ENCODE data around the gene CYP3A5. TPM values are rescaled to one million over a fixed set of nuclear protein-coding genes. Genes with fewer than 3 reads are reported as not detected.
"Not testable (repeated sequence)": the region's sequence is repeated elsewhere in the genome, so short reads cannot be mapped to it uniquely, and the experiment has no call there.

CYP3A5 gene
- total RNA-seq, 1 donor from 2014 or later = 13.1 TPM

DNA sequence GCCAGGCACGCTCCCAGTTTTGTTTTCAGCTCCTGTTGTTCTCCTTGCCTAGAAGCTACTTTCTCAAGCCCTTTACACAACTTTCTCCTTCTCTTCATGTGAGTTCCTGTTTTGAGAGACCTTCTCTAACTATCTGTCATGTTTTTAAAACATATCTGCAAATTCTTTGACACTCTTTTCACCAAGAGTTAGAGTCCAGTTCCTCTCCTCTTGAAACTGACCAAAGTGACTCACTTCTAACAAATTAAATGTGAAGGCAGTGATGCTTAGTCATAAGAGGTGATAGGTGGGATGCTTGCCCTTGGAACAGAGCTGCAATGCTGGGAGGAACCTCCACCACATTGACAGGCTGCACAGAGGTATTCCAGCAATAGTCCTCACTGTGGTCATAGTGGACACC is 37.8 kb downstream of the CYP3A5 start:
- peak; percentile 36 for DNase-seq (ENCODE audit: low read depth)

DNA sequence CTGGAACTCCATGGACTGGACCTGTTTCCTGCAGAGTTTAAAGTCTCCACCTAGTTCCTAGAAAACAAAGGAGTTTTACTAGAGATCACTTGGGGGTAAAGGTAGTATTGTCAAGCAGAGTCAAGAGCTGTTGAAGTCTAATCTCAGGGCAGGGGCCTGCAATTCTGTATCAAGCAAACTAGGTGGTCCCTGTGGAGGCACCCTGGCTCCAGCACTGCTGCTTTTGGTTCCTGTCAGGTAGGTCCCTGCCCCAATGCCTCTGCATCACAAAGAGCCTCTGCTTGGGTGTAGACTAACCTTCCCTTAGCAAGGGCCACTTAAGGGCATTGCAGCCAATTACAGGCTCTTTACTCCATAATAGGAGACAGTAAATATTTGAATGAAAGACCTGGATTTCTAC is 40.5 kb downstream of the CYP3A5 start:
- no peak for DNase-seq (ENCODE audit: low read depth)

DNA sequence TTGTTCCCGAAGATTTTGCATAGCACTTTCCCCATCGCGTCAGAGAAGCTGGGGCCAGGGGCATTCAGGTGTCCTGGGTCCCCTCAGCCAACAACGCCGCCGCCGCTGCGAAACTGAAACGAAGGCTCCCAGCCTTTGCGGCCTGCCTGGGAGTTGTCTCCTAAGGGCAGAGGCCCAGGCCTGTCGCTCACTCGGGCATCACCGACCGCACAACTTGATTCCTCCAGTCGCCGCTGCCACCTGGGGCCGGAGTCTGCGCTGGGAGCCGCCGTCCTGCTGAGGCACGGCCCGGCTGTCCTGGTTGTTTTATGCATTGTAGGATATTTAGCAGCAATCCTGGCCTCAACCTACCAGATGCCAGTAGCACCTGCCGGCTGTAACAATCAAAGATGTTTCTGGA is 41.1 kb downstream of the CYP3A5 start:
- no peak for DNase-seq (ENCODE audit: low read depth)

DNA sequence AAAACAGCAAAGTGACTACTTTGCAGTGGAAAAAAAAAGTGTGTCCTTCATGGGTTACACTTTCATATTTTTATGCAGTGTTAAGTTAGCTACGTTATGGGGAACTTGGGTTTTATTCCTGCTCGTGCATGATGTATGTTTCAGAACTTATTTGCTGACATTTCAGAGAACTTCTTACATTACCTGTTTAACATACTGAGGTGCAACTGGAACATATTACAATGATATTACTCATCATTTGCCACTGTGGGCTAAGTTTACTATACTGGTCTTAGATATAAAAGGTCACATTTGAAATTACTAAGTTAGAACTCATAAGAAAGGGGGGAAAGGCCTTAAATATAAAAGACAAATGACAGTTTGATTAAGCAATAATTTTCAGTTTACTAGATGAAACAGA is 42.4 kb downstream of the CYP3A5 start:
- not testable (repeated sequence) for DNase-seq (ENCODE audit: low read depth)

DNA sequence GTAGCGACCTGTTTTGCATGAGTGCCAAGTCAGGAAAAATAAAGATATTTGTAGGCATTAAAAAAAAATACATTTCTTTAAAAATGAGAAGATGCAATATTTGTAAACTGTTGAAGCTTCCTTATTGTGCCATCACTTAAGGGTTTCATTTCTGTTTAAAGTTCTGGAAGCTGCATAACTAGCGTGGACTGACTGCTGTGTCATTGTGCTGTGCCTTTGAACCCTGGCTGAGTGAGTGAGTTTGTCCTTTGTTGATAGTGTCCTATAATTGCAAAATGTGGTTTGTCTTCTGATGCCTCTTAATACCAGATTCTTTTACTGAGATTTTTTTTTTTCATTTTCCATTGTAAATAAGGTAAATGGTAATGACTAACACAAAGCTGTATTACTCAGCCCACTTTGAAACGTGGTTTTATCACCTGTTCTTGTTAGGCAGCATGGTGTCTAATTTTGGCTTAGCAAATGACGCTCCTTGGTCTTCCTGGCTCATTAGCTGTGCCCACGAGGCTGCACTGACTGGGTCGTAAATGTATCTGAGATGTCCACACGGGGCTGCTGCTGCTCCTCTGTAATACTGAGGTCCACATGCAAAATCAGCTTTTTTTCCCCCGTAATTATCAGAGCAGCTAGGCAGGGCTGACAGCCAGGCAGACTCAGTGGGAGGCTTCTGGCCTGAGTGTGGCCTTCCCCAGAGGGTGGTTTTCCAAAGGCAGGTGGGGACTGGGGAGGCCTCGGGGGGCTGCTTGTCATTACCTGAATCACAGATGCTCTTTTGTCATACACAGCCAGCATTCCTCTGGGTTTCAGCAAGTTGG is 48.3 kb downstream of the CYP3A5 start:
- DNase-seq (ENCODE audit: low read depth) = peak; percentile 66

DNA sequence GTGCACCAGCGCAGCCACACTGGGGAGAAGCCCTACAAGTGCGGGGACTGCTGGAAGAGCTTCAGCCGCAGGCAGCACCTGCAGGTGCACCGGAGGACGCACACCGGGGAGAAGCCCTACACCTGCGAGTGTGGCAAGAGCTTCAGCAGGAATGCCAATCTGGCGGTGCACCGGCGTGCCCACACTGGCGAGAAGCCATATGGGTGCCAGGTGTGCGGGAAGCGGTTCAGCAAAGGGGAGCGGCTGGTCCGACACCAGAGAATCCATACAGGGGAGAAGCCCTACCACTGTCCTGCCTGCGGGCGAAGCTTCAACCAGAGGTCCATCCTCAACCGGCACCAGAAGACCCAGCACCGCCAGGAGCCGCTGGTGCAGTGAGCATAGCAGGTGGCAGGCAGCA is 50.2 kb downstream of the CYP3A5 start:
- no peak for DNase-seq (ENCODE audit: low read depth)

DNA sequence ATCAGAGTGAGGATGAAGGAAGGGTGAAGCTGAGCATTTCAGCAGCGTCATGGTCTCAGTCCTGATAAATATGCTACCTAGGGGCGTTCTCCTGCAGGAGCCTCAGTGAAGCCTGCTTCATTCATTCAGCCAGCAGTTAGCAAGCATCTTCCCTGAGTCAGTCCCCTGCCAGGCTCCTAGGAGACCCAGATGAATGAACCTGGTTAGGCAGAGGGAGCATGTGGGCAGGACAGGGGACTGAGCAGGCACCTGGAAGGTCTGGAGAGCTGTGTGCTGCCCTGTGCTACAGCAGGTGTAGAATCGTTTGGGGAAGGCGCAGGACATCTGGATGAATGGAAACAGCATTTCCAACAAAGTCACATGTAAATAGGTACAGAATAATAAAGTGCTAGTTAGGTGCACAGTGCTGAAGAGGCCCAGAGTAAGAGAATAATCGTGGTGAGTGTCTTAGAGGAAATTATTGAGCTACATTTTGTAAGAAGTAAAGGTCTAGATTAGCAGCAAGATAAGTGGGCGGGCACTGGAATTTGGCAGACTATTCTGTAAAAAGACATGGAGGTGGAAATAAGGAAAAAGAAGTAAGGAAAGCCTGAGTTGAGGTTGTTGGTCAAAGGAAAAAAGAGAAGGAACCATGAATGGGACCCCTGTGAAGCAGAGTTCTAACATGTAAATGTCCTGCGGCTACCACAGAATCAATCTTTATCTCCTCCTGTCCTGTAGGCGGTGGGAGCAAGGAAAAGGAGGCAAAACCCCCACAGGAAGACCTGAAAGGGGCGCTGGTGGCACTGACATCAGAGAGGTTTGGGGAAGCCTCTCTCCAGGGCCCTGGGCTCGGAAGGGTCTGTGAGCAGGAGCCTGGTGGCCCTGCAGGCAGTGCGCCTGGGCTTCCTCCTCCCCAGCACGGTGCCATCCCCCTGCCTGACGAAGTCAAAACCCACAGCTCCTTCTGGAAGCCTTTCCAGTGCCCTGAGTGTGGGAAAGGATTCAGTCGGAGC is 51.0 kb downstream of the CYP3A5 start:
- DNase-seq (ENCODE audit: low read depth) = no peak

DNA sequence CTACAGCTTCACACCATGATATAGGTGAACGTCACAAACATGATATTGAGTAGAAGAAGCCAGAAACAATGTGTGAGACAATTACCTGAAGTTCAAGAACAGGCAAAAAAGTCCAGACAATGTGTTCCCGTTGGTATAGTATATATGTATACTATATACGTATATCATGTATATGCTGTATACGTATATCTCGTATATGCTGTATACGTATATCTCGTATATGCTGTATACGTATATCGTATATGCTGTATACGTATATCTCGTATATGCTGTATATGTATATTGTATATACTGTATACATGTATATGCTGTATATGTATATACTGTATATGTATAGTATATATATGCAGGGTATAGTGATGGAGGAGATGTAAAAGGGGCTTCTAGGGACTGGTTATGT is 52.3 kb downstream of the CYP3A5 start:
- no peak for DNase-seq (ENCODE audit: low read depth)

DNA sequence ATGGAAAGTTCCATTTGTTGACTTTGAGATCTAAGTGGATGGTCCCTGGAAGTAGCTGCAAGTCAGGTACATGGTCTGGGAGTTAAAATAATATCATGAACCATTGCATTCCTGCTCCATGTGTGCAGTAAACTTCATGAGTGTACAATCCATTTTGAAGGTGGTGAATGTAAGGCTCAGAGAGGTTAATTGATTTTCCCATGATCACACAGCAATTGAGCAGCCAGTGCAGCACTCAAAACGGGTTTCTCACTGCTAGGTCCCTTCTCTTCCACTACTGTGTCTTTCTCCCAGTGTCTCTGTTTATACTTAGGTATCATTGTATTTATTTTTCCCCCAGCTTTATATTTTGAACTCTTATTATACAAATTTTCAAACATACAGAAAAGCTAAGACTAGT is 53.1 kb downstream of the CYP3A5 start:
- no peak for DNase-seq (ENCODE audit: low read depth)

DNA sequence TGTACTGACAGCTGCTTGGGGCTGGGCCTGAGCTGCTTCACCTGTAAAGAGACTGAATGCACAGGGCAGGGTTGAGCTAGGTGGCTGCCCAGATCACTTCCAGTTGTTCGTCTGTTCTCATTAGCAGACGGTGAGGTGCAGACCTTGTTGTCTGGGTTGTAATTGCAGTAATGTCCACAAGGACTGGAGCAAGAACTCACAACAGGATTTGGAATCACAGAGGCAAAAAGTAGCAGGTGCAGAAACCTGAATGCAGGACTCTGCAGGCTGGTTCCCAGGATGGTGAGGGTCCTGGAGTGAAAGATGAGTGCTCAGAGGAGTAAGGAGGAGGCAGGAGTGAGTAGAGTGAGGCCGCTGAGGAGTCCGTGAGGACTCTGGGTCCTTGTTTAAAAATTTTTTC is 53.8 kb downstream of the CYP3A5 start:
- DNase-seq (ENCODE audit: low read depth) = no peak

DNA sequence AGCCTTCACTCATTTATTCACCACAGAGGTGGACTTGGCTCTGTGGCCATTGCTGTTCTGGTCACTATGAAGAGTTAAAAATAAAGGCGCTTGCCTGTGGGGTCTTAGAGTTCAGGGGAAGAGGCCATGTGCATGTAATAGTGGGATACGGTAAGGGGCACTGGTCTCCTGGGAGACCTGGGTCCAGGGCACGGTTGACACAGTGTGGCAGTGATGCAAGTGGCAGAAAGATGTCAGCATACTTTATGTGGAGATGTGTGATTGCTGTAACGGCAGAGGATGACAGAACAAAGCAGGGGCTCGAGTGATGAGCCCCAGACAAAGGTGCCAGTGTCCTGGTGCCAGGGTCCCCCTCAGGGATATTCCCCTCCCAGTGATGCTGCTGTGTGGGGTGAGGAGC is 54.5 kb downstream of the CYP3A5 start:
- DNase-seq (ENCODE audit: low read depth) = no peak

DNA sequence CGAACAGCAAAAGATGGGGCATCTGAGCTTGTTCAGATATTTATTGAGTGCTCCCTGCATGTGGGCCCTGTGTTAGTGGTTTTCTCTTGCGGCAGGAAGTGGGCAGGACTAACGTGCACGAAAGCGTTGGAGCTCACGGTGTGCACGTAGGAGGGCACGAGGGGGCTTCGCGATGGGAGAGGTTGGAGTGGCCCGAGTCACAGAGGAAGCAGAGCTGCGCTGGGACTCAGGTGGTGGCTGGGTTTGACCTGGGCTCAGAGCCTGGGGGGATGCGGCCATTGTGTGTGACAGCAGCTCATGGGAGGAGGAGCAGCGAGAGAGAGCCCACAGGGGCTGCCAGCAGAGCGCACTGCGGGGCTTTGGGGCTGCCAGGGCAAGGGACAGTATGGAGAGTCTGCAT is 55.3 kb downstream of the CYP3A5 start:
- no peak for DNase-seq (ENCODE audit: low read depth)

DNA sequence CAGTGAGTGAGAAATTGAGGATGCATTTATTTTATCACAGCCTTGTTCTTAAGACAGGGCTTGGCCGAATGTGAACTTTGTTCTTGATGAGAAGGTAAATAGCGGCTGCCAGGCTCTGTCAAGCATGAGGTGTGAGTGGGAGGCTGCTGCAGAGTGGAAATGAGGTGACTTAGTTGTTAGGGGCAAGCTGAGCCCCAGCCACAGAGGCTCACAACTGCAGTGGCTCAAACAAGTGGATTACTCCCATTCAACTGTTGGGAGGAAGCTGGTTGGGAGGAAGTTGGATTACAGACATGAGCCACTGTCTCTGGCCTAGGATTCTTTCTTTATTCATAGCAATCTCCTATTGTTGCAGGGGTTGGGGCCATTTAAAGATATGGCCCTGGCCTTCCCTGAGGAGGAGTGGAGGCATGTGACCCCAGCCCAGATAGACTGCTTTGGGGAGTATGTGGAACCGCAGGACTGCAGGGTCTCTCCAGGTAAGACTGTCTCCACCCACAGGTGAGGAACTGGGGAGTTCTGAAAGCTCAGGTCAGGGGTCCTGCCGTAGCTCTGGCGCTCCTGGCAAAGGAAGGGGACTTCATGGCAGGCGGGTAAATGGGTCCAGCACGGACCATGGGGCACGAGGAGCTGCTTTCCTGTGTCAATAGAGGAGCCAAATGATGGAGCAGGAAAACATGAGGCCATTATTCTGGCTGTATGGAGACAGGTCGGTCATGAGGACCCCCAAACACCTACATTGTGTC is 55.9 kb downstream of the CYP3A5 start:
- peak; percentile 6 for DNase-seq (ENCODE audit: low read depth)

DNA sequence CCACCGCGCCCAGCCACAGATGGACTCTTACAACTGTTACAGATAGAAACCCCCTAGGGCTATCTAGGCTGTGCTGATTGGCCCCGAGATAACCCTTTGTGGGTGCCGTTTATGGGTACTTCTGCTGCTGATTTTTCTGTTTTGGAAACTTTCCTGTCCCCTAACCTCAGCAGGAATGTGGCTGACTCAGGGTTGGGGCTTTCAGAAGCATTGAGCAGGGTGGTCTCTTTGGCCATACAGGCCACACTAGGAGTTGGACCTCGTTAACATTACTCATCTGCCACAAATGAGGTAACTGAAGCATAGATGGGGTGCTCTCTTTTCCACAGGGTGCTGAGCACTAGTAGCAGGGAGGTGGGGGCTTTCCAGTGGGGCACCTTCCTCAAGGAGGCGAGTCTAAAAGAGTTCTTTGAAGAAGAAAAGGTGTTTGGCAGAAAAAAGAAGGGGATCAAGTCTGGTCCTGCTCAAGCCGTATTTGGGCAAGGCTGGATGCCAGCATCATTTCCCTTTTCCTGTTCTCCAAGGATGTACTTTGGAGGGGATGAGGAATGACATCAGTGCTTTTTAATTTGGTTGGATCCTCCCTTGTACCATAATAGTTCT is 56.6 kb downstream of the CYP3A5 start:
- DNase-seq (ENCODE audit: low read depth) = no peak

DNA sequence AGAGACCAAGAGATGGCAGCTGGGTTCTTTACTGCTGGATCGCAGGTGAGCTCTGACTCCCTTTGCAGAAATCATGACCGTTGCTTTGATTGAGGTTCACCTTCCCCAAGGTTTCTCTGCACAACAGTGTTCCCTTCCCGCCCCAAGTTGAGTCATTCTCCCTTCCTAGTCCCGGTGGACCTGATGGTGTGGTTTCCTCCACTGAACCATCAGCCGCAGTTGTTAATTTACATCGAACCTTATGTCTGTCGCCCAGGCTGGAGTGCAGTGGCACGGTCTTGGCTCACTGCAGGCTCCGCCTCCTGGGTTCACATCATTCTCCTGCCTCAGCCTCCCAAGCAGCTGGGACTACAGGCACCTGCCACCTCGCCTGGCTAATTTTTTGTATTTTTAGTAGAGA is 57.2 kb downstream of the CYP3A5 start:
- no peak for DNase-seq (ENCODE audit: low read depth)

DNA sequence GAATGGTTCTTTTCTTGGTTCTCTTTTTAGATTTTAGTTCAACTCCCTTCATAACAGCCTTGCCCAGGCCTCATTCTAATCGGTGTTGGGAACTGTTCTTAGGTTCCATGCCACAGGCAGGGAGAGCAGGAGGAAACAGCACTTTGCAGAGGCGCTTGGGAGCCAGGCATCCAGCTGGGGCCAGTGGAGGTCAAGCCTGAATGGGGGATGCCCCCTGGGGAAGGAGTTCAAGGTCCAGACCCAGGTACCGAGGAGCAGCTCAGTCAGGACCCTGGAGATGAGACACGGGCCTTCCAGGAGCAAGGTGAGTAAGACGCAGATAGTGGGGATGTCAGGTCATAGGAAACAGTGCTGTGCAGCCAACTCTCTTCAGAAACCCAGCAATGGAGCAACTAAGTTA is 58.5 kb downstream of the CYP3A5 start:
- no peak for DNase-seq (ENCODE audit: low read depth)

DNA sequence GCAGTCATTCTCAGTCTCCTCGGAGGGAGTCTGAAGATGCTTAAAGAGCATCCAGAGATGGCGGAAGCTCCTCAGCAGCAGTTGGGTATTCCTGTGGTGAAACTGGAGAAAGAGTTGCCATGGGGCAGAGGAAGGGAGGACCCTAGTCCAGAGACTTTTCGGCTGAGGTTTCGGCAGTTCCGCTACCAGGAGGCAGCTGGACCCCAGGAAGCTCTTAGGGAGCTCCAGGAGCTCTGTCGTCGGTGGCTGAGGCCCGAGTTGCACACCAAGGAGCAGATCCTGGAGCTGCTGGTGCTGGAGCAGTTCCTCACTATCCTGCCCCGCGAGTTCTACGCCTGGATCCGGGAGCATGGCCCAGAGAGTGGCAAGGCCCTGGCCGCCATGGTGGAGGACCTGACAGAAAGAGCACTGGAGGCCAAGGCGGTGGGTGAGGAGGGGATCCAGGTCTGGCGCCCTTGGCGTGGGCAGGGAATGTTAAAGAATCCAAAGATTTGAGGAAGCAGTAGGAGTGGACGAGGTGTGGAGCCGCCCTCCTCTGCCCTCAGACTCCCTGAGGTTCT is 60.1 kb downstream of the CYP3A5 start:
- DNase-seq (ENCODE audit: low read depth) = no peak

DNA sequence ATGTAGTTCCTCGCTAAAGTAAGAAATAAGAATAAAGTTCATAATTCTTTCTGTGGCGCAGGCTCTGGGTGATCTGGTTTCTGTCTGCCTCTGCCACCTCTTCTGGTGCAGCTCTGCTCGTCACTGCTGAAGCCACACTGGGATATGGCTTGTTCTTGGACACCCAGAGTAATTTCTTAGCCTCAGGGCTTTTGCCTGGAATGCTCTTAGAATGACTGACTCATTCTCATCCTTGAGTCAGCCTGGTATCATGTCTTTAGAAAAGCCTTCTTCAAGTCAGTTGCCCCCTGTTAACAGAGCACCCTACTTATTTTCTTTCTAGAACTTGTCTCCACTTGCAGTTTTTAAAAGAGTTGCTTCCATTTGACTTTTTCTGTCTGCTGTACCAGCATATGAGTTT is 61.1 kb downstream of the CYP3A5 start:
- DNase-seq (ENCODE audit: low read depth) = peak; percentile 36

DNA sequence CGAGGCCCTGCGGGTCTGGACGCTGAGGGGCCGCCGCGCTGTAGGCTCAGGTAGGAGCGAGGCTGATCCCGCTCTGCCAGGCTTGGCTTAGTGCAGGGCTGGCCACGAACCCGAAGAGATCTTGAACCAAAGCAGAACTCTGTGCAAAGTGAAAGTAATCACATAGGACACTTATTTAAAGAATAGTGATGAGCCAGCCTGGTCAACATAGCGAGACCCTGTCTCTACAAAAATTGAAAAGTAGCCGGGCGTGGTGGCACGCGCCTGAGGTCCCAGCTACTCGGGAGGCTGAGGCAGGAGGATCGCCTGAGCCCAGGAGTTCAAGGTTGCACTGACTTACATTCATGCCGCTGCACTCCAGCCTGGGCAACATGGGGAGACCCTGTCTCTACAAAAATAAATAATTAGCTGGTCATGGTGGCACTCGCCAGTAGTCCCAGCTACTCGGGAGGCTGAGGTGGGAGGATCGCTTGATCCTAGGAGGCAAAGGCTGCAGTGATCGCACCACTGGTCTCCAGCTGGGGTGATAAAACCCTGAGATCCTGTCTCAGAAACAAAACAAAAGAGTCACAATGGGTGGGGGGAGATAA is 62.5 kb downstream of the CYP3A5 start:
- no peak for DNase-seq (ENCODE audit: low read depth)

DNA sequence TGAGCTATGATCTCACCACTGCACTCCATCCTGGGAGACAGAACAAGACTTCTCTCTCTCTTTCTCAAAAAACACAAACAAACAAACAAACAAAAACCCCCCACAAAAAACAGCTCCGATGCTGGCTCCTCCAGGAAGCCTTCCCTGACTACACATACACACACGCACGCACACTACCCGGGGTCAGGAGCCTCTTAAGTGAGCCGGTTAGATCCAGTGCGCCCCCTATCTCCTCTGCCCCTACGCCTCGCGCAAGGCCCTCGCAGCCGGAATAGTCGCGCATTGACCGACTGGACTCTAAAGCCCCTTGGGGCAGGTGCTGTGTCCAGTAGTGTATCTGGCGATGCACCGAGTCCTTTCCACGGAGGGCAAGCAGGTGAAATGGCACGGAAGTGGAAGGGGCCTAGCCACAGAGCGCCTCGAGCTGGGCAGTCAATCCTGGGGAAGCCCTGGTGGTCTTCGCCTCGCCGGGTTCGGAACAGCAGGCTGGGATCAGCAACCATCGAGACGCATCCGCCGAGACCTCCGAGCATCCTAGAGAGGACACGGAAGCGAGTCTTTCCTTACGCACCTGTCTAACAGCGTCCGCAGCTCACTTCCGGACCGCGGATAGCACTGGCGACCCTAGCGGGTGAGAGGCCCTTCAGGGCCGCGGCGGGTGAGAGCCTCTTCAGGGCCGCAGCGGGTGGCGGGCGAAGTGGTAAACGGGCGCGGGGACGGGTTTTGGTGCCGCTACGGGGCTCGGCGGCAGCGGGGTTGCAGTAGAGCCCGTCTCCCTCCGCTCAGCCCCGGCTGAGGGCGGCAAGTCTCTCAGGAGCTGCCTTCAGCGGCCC is 63.2 kb downstream of the CYP3A5 start, which contains the start of gene ZSCAN25:
Gene ZSCAN25 (plus strand): TSS at position 588 of the 833 bp plus-strand sequence. CDS start 2,661 bp downstream, outside the sequence.
- DNase-seq (ENCODE audit: low read depth) = peak; percentile 87

All from renal cortical epithelial cell (primary cell).